Stimulated activated naive CD4-positive, alpha-beta T cell treated with Interleukin-2 at 50 U/mL for 16 hours (primary cell): ENCODE results near the gene VSTM2L.

Experiments
- DNase-seq: peaks from one replicate; lab custom pipeline; 2025; lab: John Stamatoyannopoulos, UW

Gene VSTM2L

DNA sequence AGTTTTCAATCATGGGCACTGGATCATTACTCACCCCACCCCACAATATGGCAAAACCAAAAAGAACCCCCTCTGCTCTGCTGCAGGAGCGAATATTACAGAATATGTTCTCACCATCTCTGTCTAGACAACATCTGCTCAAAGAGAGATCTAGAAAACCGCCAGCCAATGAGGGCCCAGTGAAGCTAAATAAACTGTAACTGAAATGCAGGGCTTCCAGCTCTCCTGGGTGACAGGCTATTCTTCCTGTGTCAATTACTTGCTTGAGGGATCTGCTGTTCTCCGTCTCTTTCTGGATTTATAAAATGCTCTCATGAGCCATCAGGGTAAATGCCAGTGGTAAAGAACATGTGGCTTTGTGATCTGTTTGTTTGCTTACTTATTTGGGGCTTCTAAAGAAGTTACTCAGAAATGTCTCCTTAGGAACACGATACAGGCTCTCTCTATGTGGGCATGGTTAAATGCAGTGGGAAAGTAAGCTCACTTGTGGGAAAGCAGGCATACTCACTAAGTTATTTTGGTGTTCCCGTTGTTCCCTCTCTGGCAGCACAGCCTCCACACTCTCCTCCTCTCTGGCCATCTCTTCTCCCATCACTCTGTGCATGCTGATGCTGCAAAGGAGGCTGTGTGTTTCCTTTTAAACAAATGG is 85.5 kb downstream of the VSTM2L start:
- no peak for DNase-seq

DNA sequence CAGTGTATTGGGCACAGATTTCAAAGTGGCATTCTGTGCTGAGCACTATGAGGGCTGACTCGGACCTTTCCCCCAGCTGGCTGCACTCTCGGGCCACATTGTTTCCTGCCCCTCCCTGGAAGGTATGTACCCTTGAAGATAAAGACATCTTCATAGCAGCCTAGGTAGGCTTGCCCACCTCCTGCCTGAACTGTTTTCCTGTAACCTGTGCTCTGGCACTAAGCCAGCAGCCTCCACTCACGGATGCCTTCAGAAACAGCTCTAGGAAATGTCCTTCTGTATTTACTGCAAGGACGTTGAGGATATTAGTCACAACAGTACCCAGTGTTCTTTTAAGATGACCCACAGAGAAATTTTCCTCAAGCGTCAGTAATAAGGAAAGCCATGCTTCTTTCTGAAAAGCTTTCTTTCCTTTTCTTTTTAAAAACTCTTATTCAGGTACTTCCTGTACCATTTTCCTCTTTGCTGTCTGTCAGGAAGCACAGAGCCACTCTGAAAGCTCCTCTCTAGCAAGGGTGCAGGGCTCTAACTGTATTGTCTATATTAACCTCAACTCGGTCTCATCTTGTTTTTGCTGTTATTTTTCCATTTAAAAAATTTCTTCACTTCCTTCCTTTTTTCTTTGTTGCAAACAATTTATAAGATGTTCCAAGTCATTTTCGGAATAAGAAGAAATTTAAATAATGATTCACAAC is 86.8 kb downstream of the VSTM2L start:
- no peak for DNase-seq

DNA sequence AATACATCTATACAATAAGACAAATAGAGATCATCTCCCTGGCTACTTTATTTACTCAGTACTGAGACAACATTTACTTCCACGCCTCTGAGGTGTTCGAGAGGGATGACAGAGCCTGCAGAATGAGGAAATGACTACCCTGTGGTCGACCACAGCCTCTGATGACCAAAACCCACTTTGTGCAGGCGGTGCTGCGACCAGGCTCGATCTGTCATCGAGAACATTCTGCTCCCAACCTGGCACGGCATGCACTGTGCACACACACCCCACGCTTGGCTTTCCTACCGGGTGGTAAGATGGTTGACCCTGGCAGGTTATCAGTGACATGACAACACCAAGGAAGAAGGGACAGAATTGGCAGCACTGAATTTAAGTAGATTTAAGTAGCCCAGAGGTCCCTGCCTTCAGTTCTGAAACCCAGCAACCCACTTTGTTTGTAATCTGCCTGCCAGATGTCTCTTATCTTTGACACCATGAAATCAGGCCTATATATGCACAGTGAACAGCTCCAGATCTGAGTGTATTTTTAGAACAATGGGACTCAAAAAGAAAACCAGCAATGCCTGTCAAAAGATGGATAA is 87.7 kb downstream of the VSTM2L start:
- DNase-seq, result peak; percentile 62

DNA sequence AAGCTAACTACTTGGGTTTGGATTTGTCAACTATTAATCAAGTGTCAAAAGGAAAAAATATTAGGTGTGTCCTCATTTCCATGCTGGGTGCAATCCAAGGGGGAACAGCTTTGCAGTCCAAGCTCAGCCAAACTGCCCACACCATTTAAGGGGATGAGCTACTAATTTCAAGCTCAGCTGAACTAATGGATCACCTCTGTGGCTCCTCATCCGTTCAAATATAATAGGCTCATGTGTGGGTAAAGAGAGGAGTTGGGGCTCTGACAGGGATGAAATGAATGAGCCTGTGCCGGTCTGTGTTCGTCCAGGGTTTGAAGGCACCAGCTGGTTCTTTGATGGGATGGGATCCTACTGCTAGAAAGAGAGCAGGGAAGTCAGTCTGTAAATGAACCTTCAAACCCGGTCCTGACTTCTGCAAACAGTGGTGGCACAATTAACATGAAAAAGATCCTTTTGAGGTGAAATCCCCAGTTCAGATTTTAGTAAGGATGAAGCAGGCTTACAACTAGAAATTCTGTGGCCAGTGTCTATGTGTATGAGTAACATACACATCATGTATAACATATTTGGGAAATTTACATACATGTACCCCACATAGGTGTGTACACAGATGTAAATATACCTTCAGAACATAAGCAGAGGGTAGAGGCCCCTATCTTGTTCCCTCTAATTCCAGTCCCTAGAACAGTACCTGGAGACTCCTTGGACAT is 88.4 kb downstream of the VSTM2L start:
- DNase-seq, result no peak

DNA sequence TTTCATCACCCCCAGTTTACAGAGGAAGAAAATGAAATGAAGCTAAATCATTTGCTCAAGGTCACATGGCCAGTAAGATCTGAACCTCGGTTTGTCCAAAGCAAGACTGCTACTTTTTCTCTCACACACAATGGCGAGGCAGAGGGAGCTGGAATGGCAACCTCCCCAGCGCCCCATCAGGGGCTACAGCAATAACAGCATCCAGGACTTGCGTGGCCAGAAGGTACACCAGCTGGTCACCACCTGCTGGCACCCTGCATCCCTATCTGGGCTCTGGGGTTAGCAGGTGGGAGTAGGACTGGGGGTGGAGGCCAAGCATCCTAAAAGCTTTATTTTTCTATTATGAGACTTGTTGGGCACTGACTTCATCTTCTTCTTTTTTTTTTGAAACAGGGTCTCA is 89.0 kb downstream of the VSTM2L start:
- DNase-seq, result no peak

DNA sequence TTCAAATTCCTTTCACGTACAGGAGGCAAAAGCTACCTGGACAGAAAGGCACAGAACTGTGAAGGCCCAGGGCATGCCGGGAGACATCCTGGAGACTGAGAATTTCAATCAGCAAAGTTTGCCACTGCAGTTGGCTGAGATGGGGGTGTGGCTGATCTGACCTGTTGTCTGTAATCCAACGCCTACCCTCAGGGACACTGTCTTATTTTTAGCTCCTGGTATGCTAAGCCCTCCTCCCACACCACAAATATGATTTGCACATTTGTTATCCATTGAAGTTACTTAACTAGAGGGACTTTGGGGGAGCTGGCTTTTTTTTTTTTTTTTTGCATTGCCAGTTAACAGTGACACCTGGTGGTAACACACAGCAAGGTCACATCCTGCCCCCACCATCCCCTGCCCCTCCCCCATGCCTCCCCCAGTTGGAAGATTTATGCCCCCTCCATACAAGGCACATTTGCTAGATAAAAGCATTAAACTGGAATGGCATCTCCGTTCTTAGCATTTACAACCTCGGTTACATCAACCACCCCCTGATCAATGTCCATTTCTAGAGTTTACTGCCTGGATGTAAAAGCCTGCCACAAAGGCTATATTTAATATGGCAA is 90.0 kb downstream of the VSTM2L start:
- DNase-seq, result no peak

DNA sequence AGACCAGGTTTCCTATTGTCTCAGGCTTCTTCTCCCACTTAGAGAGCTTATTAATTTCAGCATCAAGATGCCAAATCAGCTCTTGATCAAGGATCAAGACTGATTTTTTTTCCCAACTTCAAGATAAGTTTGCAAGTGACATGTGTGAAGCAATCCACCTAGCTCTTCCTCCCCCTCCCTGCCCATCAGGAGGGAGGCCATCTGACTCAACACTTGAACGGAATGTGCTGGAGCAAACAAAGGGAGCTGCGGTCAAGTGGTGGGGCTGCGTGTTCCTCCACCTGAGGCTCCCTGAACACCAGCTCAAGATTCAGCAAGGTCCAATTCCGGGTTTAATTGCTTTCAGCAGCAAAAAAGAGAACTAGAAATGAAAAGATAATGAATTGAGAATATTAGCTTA is 91.6 kb downstream of the VSTM2L start:
- no peak for DNase-seq
